GM23338 (cell line): ENCODE results near the gene TANGO6. TPM values are rescaled to one million over a fixed set of nuclear protein-coding genes. Genes with fewer than 3 reads are reported as not detected.

Experiments
- ATAC-seq: fragments of 200-7000 bp; cut with Tn5 transposase; 3 replicates; pipeline ENCODE4 v1.9.1; 2020
- DNase-seq: peaks from one replicate; pipeline ENCODE4 v3.0.0-alpha.2; 2015; ENCODE audit warnings: low spot score
- H2AFZ ChIP-seq: fragments of 200-600 bp; sonication (generic); 2 replicates; pipeline ENCODE4 v1.8.0; 2016; ENCODE audit warnings: antibody characterized with exemption, mild to moderate bottlenecking, moderate library complexity
- H3F3A ChIP-seq: fragments of 200-600 bp; sonication (generic); replicated peaks from 2 replicates; pipeline ENCODE4 v1.8.0; 2017; ENCODE audit warnings: antibody characterized with exemption, mixed run types, low read depth
- H3K27ac ChIP-seq: fragments of 200-600 bp; sonication (generic); 2 replicates; pipeline ENCODE4 v1.6.1; 2016; ENCODE audit warnings: low read depth
- H3K27me3 ChIP-seq: fragments of 200-600 bp; sonication (generic); 2 replicates; pipeline ENCODE4 v1.8.0; 2016; ENCODE audit warnings: mild to moderate bottlenecking, mixed run types, moderate library complexity; ENCODE audit not compliant: insufficient read depth
- H3K36me3 ChIP-seq: fragments of 200-600 bp; sonication (generic); 2 replicates; pipeline ENCODE4 v1.8.0; 2016; ENCODE audit warnings: mild to moderate bottlenecking; ENCODE audit not compliant: insufficient read depth
- H3K4me1 ChIP-seq: fragments of 200-600 bp; sonication (generic); 2 replicates; pipeline ENCODE4 v1.8.0; 2016; ENCODE audit warnings: mild to moderate bottlenecking, moderate library complexity; ENCODE audit not compliant: insufficient read depth
- H3K4me2 ChIP-seq: fragments of 200-600 bp; sonication (generic); 2 replicates; pipeline ENCODE4 v1.7.1; 2017; ENCODE audit warnings: mixed run types
- H3K4me3 ChIP-seq: fragments of 200-600 bp; sonication (generic); 2 replicates; pipeline ENCODE4 v1.6.1; 2016; ENCODE audit warnings: mixed run types
- H3K79me2 ChIP-seq: fragments of 200-600 bp; sonication (generic); replicated peaks from 2 replicates; pipeline ENCODE4 v1.8.0; 2017; ENCODE audit warnings: mild to moderate bottlenecking; ENCODE audit not compliant: insufficient read depth
- H3K9me2 ChIP-seq: fragments of 200-600 bp; sonication (generic); 2 replicates; pipeline ENCODE4 v1.8.0; 2017; ENCODE audit not compliant: insufficient read depth
- H4K20me1 ChIP-seq: fragments of 200-600 bp; sonication (generic); replicated peaks from 2 replicates; pipeline ENCODE4 v1.8.0; 2017; ENCODE audit warnings: mild to moderate bottlenecking; ENCODE audit not compliant: insufficient read depth
- H3K27ac Mint-ChIP-seq: 2 replicates; pipeline ENCODE4 v1.8.0; 2020; ENCODE audit warnings: inconsistent platforms, mild to moderate bottlenecking, moderate library complexity, mixed read lengths
- H3K27me3 Mint-ChIP-seq: 3 replicates; pipeline ENCODE4 v1.8.0; 2022; ENCODE audit warnings: low read depth, mild to moderate bottlenecking, moderate library complexity, mixed read lengths, inconsistent platforms; ENCODE audit not compliant: insufficient read depth, poor library complexity
- H3K36me3 Mint-ChIP-seq: 3 replicates; pipeline ENCODE4 v1.8.0; 2021; ENCODE audit warnings: low read depth, mild to moderate bottlenecking, inconsistent platforms, moderate library complexity, mixed read lengths
- H3K4me1 Mint-ChIP-seq: 3 replicates; pipeline ENCODE4 v1.8.0; 2020; ENCODE audit warnings: mild to moderate bottlenecking, inconsistent platforms, mixed read lengths
- H3K4me3 Mint-ChIP-seq: 3 replicates; pipeline ENCODE4 v1.8.0; 2021; ENCODE audit warnings: moderate library complexity, mild to moderate bottlenecking, inconsistent platforms, mixed read lengths
- H3K9me3 Mint-ChIP-seq: 3 replicates; pipeline ENCODE4 v1.8.0; 2020; ENCODE audit warnings: moderate library complexity, mild to moderate bottlenecking, inconsistent platforms, mixed read lengths
- CREB1 ChIP-seq: fragments of 250-450 bp; sonication (Bioruptor Pico); IDR thresholded peaks from 2 replicates; pipeline ENCODE4 v1.5.0; 2020; ENCODE audit warnings: low read depth, mild to moderate bottlenecking, moderate library complexity
- CTCF ChIP-seq, 2 experiments: fragments of 200-600 bp in 1 of 2; sonication (generic) in 1 of 2; conservative IDR thresholded peaks; 2 replicates each; pipeline versions ENCODE4 v1.5.1 to v1.6.1; 2016 to 2017; ENCODE audit warnings: antibody characterized with exemption in 2 of 2, low read depth in 2 of 2, mild to moderate bottlenecking in 2 of 2, moderate library complexity in 1 of 2
- EZH2 ChIP-seq: fragments of 200-600 bp; sonication (generic); IDR thresholded peaks from one replicate; pipeline ENCODE4 v1.8.0; 2017; ENCODE audit warnings: antibody characterized with exemption, mild to moderate bottlenecking, low read depth; ENCODE audit not compliant: unreplicated experiment
- EZH2phosphoT487 ChIP-seq: fragments of 200-600 bp; sonication (generic); IDR thresholded peaks from one replicate; pipeline ENCODE4 v1.8.1; 2018; ENCODE audit warnings: antibody characterized with exemption; ENCODE audit not compliant: unreplicated experiment
- JUNB ChIP-seq: IDR thresholded peaks from one replicate; pipeline ENCODE4 v1.6.1; 2016; ENCODE audit warnings: antibody characterized with exemption; ENCODE audit not compliant: unreplicated experiment
- NANOG ChIP-seq: IDR thresholded peaks from 2 replicates; pipeline ENCODE4 v1.6.1; 2016; ENCODE audit warnings: antibody characterized with exemption, borderline replicate concordance
- POLR2AphosphoS5 ChIP-seq: IDR thresholded peaks from 2 replicates; pipeline ENCODE4 v1.6.1; 2016; ENCODE audit warnings: antibody characterized with exemption, low read depth
- STAT1 ChIP-seq: IDR thresholded peaks from one replicate; pipeline ENCODE4 v1.6.1; 2016; ENCODE audit warnings: antibody characterized with exemption; ENCODE audit not compliant: unreplicated experiment
- ZNF114 ChIP-seq: fragments of 250-450 bp; sonication (Bioruptor Pico); IDR thresholded peaks from 2 replicates; pipeline ENCODE4 v1.5.0; 2020; ENCODE audit warnings: mild to moderate bottlenecking, moderate library complexity
- ZNF331 ChIP-seq: fragments of 250-450 bp; sonication (Bioruptor Pico); IDR thresholded peaks from 2 replicates; pipeline ENCODE4 v1.5.0; 2020; ENCODE audit warnings: low read depth, mild to moderate bottlenecking, moderate library complexity
- polyA plus RNA-seq: library from polyadenylated mRNA; unstranded; fragments of >200 nt; fragmentation: Nextera tagmentation; extraction: Ambion mirVana; gene quantifications from 2 replicates; pipeline ENCODE4 v1.2.1, GENCODE V29; 2016
- total RNA-seq: library from RNA; depleted of rRNA; stranded (reverse); fragments of >200 nt; shearing (Covaris generic); gene quantifications from 2 replicates; pipeline ENCODE4 v1.2.3, GENCODE V29; 2014

The TANGO6 gene
- total and polyA plus RNA-seq, 2 experiments from 2014 or later = 7.2 to 23.2 TPM

- H3K4me1 Mint-ChIP-seq = peaks cover 18% of the 10 kb centered on the region
- Histone ChIP-seq H3K4me1 (peaks cover 20% of the 10 kb centered on the region), H4K20me1 (no peaks in the 10 kb centered on the region), H3K4me3 (no peak overlapping the region), H3K4me2 (no peak overlapping the region), H3K27ac (no peak overlapping the region), H2AFZ (no peak overlapping the region), H3K36me3 (no peaks in the 10 kb centered on the region), H3K79me2 (no peaks in the 10 kb centered on the region), H3K27me3 (no peaks in the 10 kb centered on the region), H3K9me2 (no peaks in the 10 kb centered on the region), H3F3A (0 out of 2 replicates have a peak, but pooled peaks cover 5% of the 10 kb centered on the region)
- TF ChIP-seq JUNB = no peak
- TF ChIP-seq NANOG = no peak
- TF ChIP-seq CTCF (conservative IDR thresholded peaks at IDR 0.05; ENCODE audit: low read depth in 2 of 2) = no peak
- no peak for TF ChIP-seq EZH2
- no peak for TF ChIP-seq ZNF114 (CRISPR knock-in tag)
- no peak overlapping the region for H3K4me3 Mint-ChIP-seq
- no peak overlapping the region for H3K27ac Mint-ChIP-seq
- no peak for ATAC-seq
- no peaks in the 10 kb centered on the region for H3K36me3 Mint-ChIP-seq
- H3K27me3 Mint-ChIP-seq = peaks cover 3% of the 10 kb centered on the region
- H3K9me3 Mint-ChIP-seq = no peaks in the 10 kb centered on the region; the same call in 2 of the 3 replicates
- no peak for DNase-seq
Observed at GRCh38 chr16:69055980-69056379, 212.6 kb downstream of the TANGO6 start.

DNA sequence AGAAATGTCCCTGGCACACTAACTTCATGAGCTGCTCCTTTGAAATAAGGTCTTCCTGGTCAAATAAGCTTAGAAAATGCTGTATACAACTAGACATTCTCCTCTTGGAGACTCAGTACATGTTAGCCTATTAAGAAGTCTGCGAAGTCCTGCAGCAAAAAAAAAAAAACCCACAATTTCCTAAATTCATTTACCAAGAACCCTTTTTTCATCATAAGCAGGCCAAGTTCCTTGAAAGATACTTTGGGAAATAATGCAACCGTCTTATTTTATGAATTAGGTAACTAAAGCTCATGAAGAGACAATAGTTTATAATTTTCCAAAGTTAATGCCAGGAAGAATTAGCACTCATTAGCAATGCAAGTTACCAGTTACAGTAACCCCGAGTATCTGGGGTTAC, 213.1 kb downstream of the TANGO6 start:
- ATAC-seq (no peak), DNase-seq (no peak)
- Mint-ChIP-seq H3K9me3 (no peaks in the 10 kb centered on the region), H3K36me3 (no peaks in the 10 kb centered on the region), H3K27ac (no peak overlapping the region), H3K4me1 (peaks cover 18% of the 10 kb centered on the region), H3K27me3 (peaks cover 3% of the 10 kb centered on the region), H3K4me3 (no peak overlapping the region)
- no peak overlapping the region for H2AFZ ChIP-seq
- no peak overlapping the region for H3K27ac ChIP-seq
- H3K79me2 ChIP-seq = no peaks in the 10 kb centered on the region
- 0 out of 2 replicates have a peak, but pooled peaks cover 2% of the 10 kb centered on the region for H3F3A ChIP-seq
- peaks cover 20% of the 10 kb centered on the region for H3K4me1 ChIP-seq
- no peaks in the 10 kb centered on the region for H3K9me2 ChIP-seq
- H3K27me3 ChIP-seq = no peaks in the 10 kb centered on the region
- H3K36me3 ChIP-seq = no peaks in the 10 kb centered on the region
- H4K20me1 ChIP-seq = no peaks in the 10 kb centered on the region
- no peak for TF ChIP-seq CREB1 (CRISPR knock-in tag)
- TF ChIP-seq EZH2phosphoT487 = no peak
- no peak for TF ChIP-seq CTCF (conservative IDR thresholded peaks at IDR 0.05; ENCODE audit: low read depth in 2 of 2)
- no peak for TF ChIP-seq JUNB
- no peak for TF ChIP-seq ZNF331
- TF ChIP-seq POLR2AphosphoS5 = no peak
- TF ChIP-seq NANOG = no peak
- no peak for TF ChIP-seq ZNF114 (CRISPR knock-in tag)
- no peak for TF ChIP-seq STAT1
- no peak overlapping the region for H3K4me3 ChIP-seq
- H3K4me2 ChIP-seq = no peak overlapping the region; the same call in 1 of the 2 replicates
